NCI-H187 treated with DMSO at 0.1 percent for 48 hours (cell line): ENCODE measurements around the gene GABRA4.

Experiments used
- DNase-seq: peaks from one replicate; lab custom pipeline; 2025; lab: John Stamatoyannopoulos, UW

Gene GABRA4

GRCh38 chr4:46927201-46927600 lies 66.2 kb downstream of the GABRA4 start:
- no peak for DNase-seq

- DNase-seq = no peak
Measured at GRCh38 chr4:46924789-46925529, 68.4 kb downstream of the GABRA4 start.

GRCh38 chr4:46922205-46922604 lies 71.2 kb downstream of the GABRA4 start:
- no peak for DNase-seq

- DNase-seq = no peak
Measured at GRCh38 chr4:46909078-46909477, 84.3 kb downstream of the GABRA4 start, which contains the start of gene COX7B2. COX7B2 (minus strand) TSS chr4:46909245; CDS start chr4:46735192, 174,053 bp downstream.

GRCh38 chr4:46908148-46908547 lies 85.2 kb downstream of the GABRA4 start:
- DNase-seq = no peak

GRCh38 chr4:46900082-46900481 lies 93.3 kb downstream of the GABRA4 start:
- DNase-seq = no peak

- no peak for DNase-seq
Measured at GRCh38 chr4:46894826-46895225, 98.6 kb downstream of the GABRA4 start.

GRCh38 chr4:46890056-46890455 lies 103.3 kb downstream of the GABRA4 start:
- no peak for DNase-seq

- DNase-seq = no peak
Measured at GRCh38 chr4:46889410-46889809, 104.0 kb downstream of the GABRA4 start.

- DNase-seq = no peak
Measured at GRCh38 chr4:46886711-46887110, 106.7 kb downstream of the GABRA4 start.

GRCh38 chr4:46878641-46879040 lies 114.7 kb downstream of the GABRA4 start:
- DNase-seq = no peak

GRCh38 chr4:46874811-46875210 lies 118.6 kb downstream of the GABRA4 start:
- DNase-seq = no peak

GRCh38 chr4:46870411-46870810 lies 123.0 kb downstream of the GABRA4 start:
- no peak for DNase-seq
